Testis (tissue), 2 donors: ENCODE results near the gene ANHX.

ENCODE experiments used
- CTCF ChIP-seq, 3 experiments: fragments of 450-650 bp in 2 of 3; fragments of 200-600 bp in 1 of 3; sonication (generic) in 1 of 3; IDR thresholded peaks; one replicate each; pipeline ENCODE4 v1.5.1; 2016 to 2019; ENCODE audit warnings: antibody characterized with exemption in 3 of 3, mild to moderate bottlenecking in 2 of 3, moderate library complexity in 1 of 3
- POLR2A ChIP-seq: fragments of 450-650 bp; IDR thresholded peaks from one replicate; pipeline ENCODE4 v1.6.1; 2017; ENCODE audit warnings: antibody characterized with exemption, mild to moderate bottlenecking, moderate library complexity

GRCh38 chr12:133220521-133220920 is 15.2 kb downstream of the ANHX start:
- TF ChIP-seq CTCF (IDR thresholded peaks at IDR 0.05) (no peak), POLR2A (no peak)
